ENCODE results near the gene C2orf76. TPM values are rescaled to one million over a fixed set of nuclear protein-coding genes. Genes with fewer than 3 reads are reported as not detected.
A peak's percentile ranks its signal among the peaks of the same experiment; 100 is the strongest.
"Not testable (repeated sequence)": the region's sequence is repeated elsewhere in the genome, so short reads cannot be mapped to it uniquely, and the experiment has no call there.

The C2orf76 gene
- 4.0 TPM for total RNA-seq

- DNase-seq (ENCODE audit: low read depth in 2 of 3, low spot score in 2 of 3) = peak; percentile 73 to 92 (median 91)
These were observed at the start of gene C2orf76, which contains the start of gene DBI for GRCh38 chr2:119366649-119367471. Gene C2orf76, minus strand, starts transcription at chr2:119366834. Its CDS starts 26,875 bp downstream, at chr2:119339959. Gene DBI, plus strand, starts transcription at chr2:119366977. Its CDS starts 75 bp downstream, at chr2:119367052.

- DNase-seq (ENCODE audit: low read depth in 2 of 3, low spot score in 2 of 3) = no peak
These were observed 49.0 kb upstream of the C2orf76 start for GRCh38 chr2:119415630-119416029.

- no peak for DNase-seq (ENCODE audit: low read depth in 2 of 3, low spot score in 2 of 3)
These were observed 48.3 kb upstream of the C2orf76 start for GRCh38 chr2:119414894-119415293.

DNA sequence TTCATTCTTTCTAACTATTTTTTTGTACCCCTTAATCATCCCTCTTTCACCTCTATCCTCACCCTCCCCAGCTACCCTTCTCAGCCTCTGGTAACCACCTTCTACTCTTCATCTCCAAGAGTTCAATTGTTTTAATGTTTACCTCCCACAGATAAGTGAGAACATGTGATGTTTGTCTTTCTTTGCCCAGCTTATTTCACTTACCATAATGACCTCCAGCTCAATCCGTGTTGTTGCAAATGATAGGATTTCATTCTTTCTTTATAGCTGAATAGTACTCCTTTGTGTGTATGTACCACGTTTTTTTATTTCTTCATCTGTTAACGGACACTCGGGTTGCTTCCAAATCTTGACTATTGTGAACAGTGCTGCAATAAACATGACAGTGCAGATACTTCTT lies 42.9 kb upstream of the C2orf76 start:
- DNase-seq (ENCODE audit: low read depth in 2 of 3, low spot score in 2 of 3) = no peak

DNA sequence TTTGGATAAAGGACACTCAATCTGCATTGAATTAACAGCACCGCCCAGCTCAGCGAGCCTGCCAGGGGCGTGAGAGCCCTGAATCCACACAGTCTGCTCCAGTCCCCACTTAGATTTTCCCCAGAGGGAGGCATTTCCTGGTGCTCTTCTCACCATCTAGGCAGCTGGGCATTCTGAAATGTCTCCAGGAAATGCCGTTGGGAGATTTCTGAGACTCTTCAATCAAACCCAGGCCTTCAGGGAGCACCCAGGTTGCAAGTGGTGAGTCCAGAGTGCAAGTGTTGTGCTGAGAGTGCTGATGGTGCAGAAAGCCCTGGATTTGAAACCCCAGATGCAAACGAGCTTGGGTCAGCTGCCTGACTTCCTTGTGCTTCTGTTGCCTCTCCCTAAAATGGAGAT lies 41.6 kb upstream of the C2orf76 start:
- no peak for DNase-seq (ENCODE audit: low read depth in 2 of 3, low spot score in 2 of 3)

- peak in 2 of 3 donors; percentile 44 to 71 for DNase-seq (ENCODE audit: low read depth in 2 of 3, low spot score in 2 of 3)
These were observed 41.0 kb upstream of the C2orf76 start for GRCh38 chr2:119407430-119408220.

DNA sequence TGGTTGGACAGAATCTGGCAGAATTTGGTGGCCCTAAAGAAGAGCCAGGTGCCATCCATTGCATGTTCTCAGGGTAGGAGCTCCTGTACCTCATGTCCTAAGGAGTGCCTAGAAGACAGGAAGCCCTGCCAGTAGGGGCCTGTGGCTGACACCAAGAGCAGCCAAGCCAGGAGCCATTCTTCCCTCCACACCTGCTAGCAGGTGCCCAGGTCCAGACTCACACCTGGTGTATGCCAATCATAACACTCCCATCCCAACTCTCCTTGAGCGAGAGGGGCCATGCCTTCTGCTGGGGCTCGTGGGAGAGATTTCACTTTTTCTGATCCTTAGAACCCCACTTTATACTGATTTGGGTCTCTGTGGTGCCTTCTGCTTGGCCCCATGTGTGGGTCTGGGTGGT lies 38.5 kb upstream of the C2orf76 start:
- DNase-seq (ENCODE audit: low read depth in 2 of 3, low spot score in 2 of 3) = no peak

GRCh38 chr2:119403618-119404017 lies 37.0 kb upstream of the C2orf76 start:
- DNase-seq (ENCODE audit: low read depth in 2 of 3, low spot score in 2 of 3) = not testable (repeated sequence)

DNA sequence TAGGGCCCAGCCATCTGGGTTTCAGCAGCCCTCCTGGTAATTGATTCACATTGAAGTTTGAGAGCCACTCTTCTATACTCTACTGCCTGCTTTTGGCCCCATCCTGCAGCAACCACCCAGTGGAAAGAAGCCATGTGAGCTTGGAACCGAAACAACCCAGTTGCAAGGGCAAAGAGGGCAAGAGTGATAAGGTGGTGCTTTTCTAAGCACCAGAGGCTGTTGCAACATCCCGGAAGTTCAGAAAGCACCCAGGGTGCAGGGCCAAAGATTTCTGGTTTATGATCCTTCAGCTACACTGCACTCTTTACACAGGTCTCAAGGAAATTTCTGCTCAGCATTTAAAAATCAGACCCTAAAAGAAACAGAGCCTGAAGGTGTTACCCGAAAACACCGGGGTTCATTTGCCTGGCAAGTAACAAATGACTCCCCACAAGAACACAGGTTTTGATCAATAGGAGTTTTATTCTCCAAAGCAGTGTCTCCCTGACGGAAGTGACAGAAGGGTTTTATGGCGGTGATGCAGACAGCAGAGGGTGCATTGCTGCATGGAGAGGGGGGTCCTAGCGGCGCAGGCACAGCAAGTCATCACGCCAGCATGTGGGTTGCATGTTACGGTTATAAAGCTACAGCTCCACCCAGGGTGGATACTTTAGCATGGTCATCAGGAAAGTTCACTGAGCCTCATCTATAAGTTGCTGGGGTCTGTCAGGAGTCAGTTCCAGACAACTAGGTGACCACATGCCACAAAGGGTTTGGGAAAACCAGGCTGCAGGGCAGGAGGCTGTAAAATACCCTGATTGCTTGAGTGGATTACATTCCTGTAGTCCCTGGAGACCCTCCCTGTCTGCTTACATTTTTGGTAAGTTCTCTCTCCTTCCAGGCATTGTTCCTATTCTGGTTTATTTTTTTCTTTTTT lies 36.3 kb upstream of the C2orf76 start:
- no peak for DNase-seq (ENCODE audit: low read depth in 2 of 3, low spot score in 2 of 3)

GRCh38 chr2:119402106-119402505 lies 35.5 kb upstream of the C2orf76 start:
- DNase-seq (ENCODE audit: low read depth in 2 of 3, low spot score in 2 of 3) = no peak

- no peak for DNase-seq (ENCODE audit: low read depth in 2 of 3, low spot score in 2 of 3)
These were observed 30.6 kb upstream of the C2orf76 start for GRCh38 chr2:119397196-119397595.

- no peak for DNase-seq (ENCODE audit: low read depth in 2 of 3, low spot score in 2 of 3)
These were observed 27.5 kb upstream of the C2orf76 start for GRCh38 chr2:119393971-119394748.

GRCh38 chr2:119389615-119390306 lies 23.1 kb upstream of the C2orf76 start:
- no peak for DNase-seq (ENCODE audit: low read depth in 2 of 3, low spot score in 2 of 3)

- DNase-seq (ENCODE audit: low read depth in 2 of 3, low spot score in 2 of 3) = peak in 1 of 3 donors; percentile 32
These were observed 20.9 kb upstream of the C2orf76 start for GRCh38 chr2:119387381-119388129.

GRCh38 chr2:119385466-119385865 lies 18.8 kb upstream of the C2orf76 start:
- DNase-seq (ENCODE audit: low read depth in 2 of 3, low spot score in 2 of 3) = no peak

DNA sequence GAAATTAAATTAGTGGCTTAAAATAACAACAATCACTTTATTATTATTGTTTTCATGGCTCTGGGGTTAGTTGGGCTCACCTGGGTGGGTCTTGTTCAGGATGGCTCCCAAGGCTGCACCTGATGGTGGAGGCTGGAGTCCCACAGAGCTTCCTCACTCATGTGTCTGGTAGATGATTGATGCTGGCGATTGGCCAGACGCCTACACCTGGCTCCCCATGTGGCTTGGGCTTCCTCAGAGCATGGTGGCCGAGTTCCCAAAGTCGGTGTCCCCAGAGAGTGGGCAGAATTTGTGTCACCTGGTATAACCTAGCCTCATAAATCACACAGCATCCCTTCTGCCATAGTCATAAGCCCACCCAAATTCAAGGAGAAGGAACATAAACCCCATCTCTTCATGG lies 18.3 kb upstream of the C2orf76 start:
- DNase-seq (ENCODE audit: low read depth in 2 of 3, low spot score in 2 of 3) = no peak

GRCh38 chr2:119383410-119384140 lies 16.9 kb upstream of the C2orf76 start:
- DNase-seq (ENCODE audit: low read depth in 2 of 3, low spot score in 2 of 3) = no peak

DNA sequence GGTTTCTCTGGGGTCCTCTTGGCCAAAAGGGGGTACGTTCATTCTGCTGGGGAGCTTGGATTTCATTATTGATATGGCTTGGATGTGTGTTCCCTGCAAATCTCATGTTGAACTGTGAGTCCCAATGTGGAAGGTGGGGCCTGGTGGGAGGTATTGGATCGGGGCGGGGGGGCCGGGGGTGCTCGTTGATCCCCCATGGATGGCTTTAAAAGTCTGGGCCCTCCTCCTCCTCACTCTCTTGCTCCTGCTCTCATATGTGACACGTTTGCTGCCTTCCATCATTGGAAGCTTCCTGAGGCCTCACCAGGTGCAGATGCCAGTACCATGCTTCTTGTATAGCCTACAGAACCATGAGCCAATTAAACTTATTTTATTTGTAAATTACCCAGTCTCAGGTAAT lies 11.9 kb upstream of the C2orf76 start:
- no peak for DNase-seq (ENCODE audit: low read depth in 2 of 3, low spot score in 2 of 3)

Measured in hematopoietic multipotent progenitor cell (in vitro differentiated cells).